IPS DF 4.7 (cell line): ENCODE results near the gene HPS1.

Source experiments
- DNase-seq: peaks from one replicate; pipeline ENCODE4 v3.0.0-alpha.2; 2013; ENCODE audit warnings: low spot score; ENCODE audit errors: extremely low read depth

The HPS1 gene

GRCh38 chr10:98463976-98464754, 17.4 kb upstream of the HPS1 start:
- DNase-seq = no peak

- no peak for DNase-seq
These were observed 16.3 kb upstream of the HPS1 start for GRCh38 chr10:98463016-98463415.

GRCh38 chr10:98461500-98461842, 14.7 kb upstream of the HPS1 start:
- DNase-seq = no peak

GRCh38 chr10:98460837-98461499, 14.2 kb upstream of the HPS1 start:
- DNase-seq = no peak

GRCh38 chr10:98458809-98459784, 12.4 kb upstream of the HPS1 start:
- DNase-seq = no peak

GRCh38 chr10:98457721-98458120, 11.0 kb upstream of the HPS1 start:
- no peak for DNase-seq

- DNase-seq = no peak
These were observed 10.1 kb upstream of the HPS1 start for GRCh38 chr10:98456686-98457482.

- DNase-seq = no peak
These were observed 9.4 kb upstream of the HPS1 start for GRCh38 chr10:98456043-98456570.

GRCh38 chr10:98453729-98454128, 7.0 kb upstream of the HPS1 start:
- DNase-seq = no peak

GRCh38 chr10:98450618-98451017, 3.9 kb upstream of the HPS1 start:
- no peak for DNase-seq

- no peak for DNase-seq
These were observed 2.6 kb upstream of the HPS1 start for GRCh38 chr10:98449287-98449686.

- DNase-seq = no peak
These were observed 529 bp downstream of the HPS1 start for GRCh38 chr10:98446151-98446660.

GRCh38 chr10:98445200-98445812, 1.4 kb downstream of the HPS1 start:
- no peak for DNase-seq

- no peak for DNase-seq
These were observed 2.3 kb downstream of the HPS1 start for GRCh38 chr10:98444314-98445006.

- no peak for DNase-seq
These were observed 8.0 kb downstream of the HPS1 start for GRCh38 chr10:98438715-98439114.

GRCh38 chr10:98436704-98437103, 10.0 kb downstream of the HPS1 start:
- DNase-seq = no peak

GRCh38 chr10:98435178-98435577, 11.6 kb downstream of the HPS1 start:
- no peak for DNase-seq

- DNase-seq = no peak
These were observed 12.6 kb downstream of the HPS1 start for GRCh38 chr10:98433881-98434732.

- DNase-seq = no peak
These were observed 13.4 kb downstream of the HPS1 start for GRCh38 chr10:98433371-98433770.
